Neural cell (in vitro differentiated cells): Measurements from ENCODE around the gene LRMDA. TPM values are rescaled to one million over a fixed set of nuclear protein-coding genes. Genes with fewer than 3 reads are reported as not detected.

Experiments used
- H2AFZ ChIP-seq: fragments of 200-600, 300-800 bp; sonication (generic), shearing (Covaris generic); 2 replicates; pipeline ENCODE4 v1.6.0; 2014; ENCODE audit warnings: low read depth, mild to moderate bottlenecking, antibody characterized with exemption, low read length, moderate library complexity
- H3F3A ChIP-seq: fragments of 200-600 bp; shearing (Covaris generic); 2 replicates; pipeline ENCODE4 v1.6.1; 2016; ENCODE audit warnings: mild to moderate bottlenecking, moderate library complexity, mixed read lengths, antibody characterized with exemption, low read length; ENCODE audit not compliant: insufficient read depth, poor library complexity, severe bottlenecking
- H3K27ac ChIP-seq: fragments of 200-600, 300-800 bp; sonication (generic), shearing (Covaris generic); 2 replicates; pipeline ENCODE4 v1.5.1; 2014; ENCODE audit warnings: mild to moderate bottlenecking, low read length, moderate library complexity
- H3K27me3 ChIP-seq: fragments of 300-800, 200-600 bp; sonication (generic), shearing (Covaris generic); 2 replicates; pipeline ENCODE4 v1.6.0; 2014; ENCODE audit warnings: mild to moderate bottlenecking, low read depth, low read length, moderate library complexity; ENCODE audit not compliant: insufficient read depth
- H3K36me3 ChIP-seq: fragments of 300-800, 200-600 bp; sonication (generic), shearing (Covaris generic); 2 replicates; pipeline ENCODE4 v1.5.1; 2014; ENCODE audit warnings: mild to moderate bottlenecking, antibody characterized with exemption, low read length, moderate library complexity; ENCODE audit not compliant: insufficient read depth
- H3K4me2 ChIP-seq: fragments of 300-800, 200-600 bp; sonication (generic), shearing (Covaris generic); 2 replicates; pipeline ENCODE4 v1.6.0; 2014; ENCODE audit warnings: mild to moderate bottlenecking, low read length
- H3K4me3 ChIP-seq: fragments of 300-800, 200-600 bp; sonication (generic), shearing (Covaris generic); 2 replicates; pipeline ENCODE4 v1.5.1; 2014; ENCODE audit warnings: mild to moderate bottlenecking, low read length, moderate library complexity
- H3K79me2 ChIP-seq: fragments of 200-600 bp; shearing (Covaris generic); replicated peaks from 2 replicates; pipeline ENCODE4 v1.6.0; 2014; ENCODE audit warnings: mild to moderate bottlenecking, low read length, moderate library complexity; ENCODE audit not compliant: insufficient read depth
- H3K9ac ChIP-seq: fragments of 300-800, 200-600 bp; sonication (generic), shearing (Covaris generic); 2 replicates; pipeline ENCODE4 v1.6.1; 2016; ENCODE audit warnings: mild to moderate bottlenecking, low read length, mixed read lengths
- H3K9me2 ChIP-seq: fragments of 200-600 bp; shearing (Covaris generic); 2 replicates; pipeline ENCODE4 v1.6.1; 2016; ENCODE audit warnings: mild to moderate bottlenecking, low read length, mixed read lengths; ENCODE audit not compliant: insufficient read depth
- H3K9me3 ChIP-seq: fragments of 200-600, 300-800 bp; sonication (generic), shearing (Covaris generic); 2 replicates; pipeline ENCODE4 v1.6.1; 2016; ENCODE audit warnings: mild to moderate bottlenecking, mixed run types, low read length, moderate library complexity, mixed read lengths
- H4K20me1 ChIP-seq: fragments of 200-600 bp; shearing (Covaris generic); 2 replicates; pipeline ENCODE4 v1.6.1; 2016; ENCODE audit warnings: mild to moderate bottlenecking, mixed run types; ENCODE audit not compliant: insufficient read depth
- EP300 ChIP-seq: fragments of 450-650 bp; conservative IDR thresholded peaks from 2 replicates; pipeline ENCODE4 v1.6.1; 2014; ENCODE audit warnings: antibody characterized with exemption, mild to moderate bottlenecking, moderate library complexity; ENCODE audit not compliant: poor library complexity, severe bottlenecking
- EZH2 ChIP-seq: fragments of 200-600, 300-800 bp; shearing (Covaris generic), sonication (generic); IDR thresholded peaks from 2 replicates; pipeline ENCODE4 v1.6.1; 2014; ENCODE audit warnings: antibody characterized with exemption, low read length, borderline replicate concordance, mild to moderate bottlenecking; ENCODE audit not compliant: insufficient read depth, poor library complexity, severe bottlenecking
- MXI1 ChIP-seq: fragments of 450-650 bp; conservative IDR thresholded peaks from 2 replicates; pipeline ENCODE4 v1.6.1; 2014; ENCODE audit warnings: antibody characterized with exemption, mild to moderate bottlenecking; ENCODE audit not compliant: poor library complexity, severe bottlenecking
- POLR2AphosphoS5 ChIP-seq: IDR thresholded peaks from 2 replicates; pipeline ENCODE4 v1.6.1; 2012
- RAD21 ChIP-seq: fragments of 450-650 bp; conservative IDR thresholded peaks from 2 replicates; pipeline ENCODE4 v1.6.1; 2014; ENCODE audit warnings: antibody characterized with exemption, mild to moderate bottlenecking, moderate library complexity
- SMC3 ChIP-seq: fragments of 450-650 bp; conservative IDR thresholded peaks from 2 replicates; pipeline ENCODE4 v1.6.1; 2014; ENCODE audit warnings: antibody characterized with exemption, mild to moderate bottlenecking, moderate library complexity; ENCODE audit not compliant: poor library complexity
- TAF1 ChIP-seq: IDR thresholded peaks from 2 replicates; pipeline ENCODE4 v1.6.1; 2012; ENCODE audit warnings: low read depth
- polyA plus RNA-seq: library from polyadenylated mRNA; depleted of rRNA; stranded (reverse); fragments of >200 nt; gene quantifications from 2 replicates; pipeline ENCODE4 v1.2.3, GENCODE V29; 2014
- TF ChIP-seq, protein P1 (sequence below): IDR thresholded peaks from 2 replicates; pipeline ENCODE4 v1.6.1; 2012; ENCODE audit warnings: borderline replicate concordance
- TF ChIP-seq, protein P2 (sequence below): fragments of 450-650 bp; IDR thresholded peaks from 2 replicates; pipeline ENCODE4 v1.5.1; 2014; ENCODE audit warnings: antibody characterized with exemption, mild to moderate bottlenecking, moderate library complexity; ENCODE audit not compliant: poor library complexity, severe bottlenecking

The LRMDA gene
- polyA plus RNA-seq, 1 donor from 2014 or later = 5.6 TPM

DNA sequence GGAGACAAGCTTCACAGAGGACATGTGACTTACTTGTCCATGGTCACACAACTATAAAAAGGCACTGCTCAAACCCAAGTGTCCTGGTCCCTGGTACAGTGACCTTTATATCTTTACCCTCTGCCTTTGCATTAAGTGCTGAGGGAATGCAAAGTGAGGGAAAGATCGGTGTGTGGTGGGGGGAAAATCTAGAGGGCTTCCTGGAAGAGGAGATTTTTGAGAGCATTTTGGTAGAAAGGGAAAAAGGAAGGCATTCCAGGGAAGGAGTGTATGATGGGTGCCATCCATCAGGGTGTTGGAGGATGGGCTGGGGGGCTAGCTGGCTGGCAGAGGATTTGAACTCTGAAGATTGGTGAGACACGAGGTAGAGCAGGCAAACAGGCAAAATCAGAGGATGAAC, 39.2 kb upstream of the LRMDA start:
- Histone ChIP-seq H3K9ac (no peak overlapping the region), H3K9me2 (no peaks in the 10 kb centered on the region), H3K27ac (no peak overlapping the region), H3K27me3 (peaks cover 43% of the 10 kb centered on the region), H3K79me2 (peaks cover 49% of the 10 kb centered on the region), H3F3A (no peaks in the 10 kb centered on the region), H3K36me3 (peaks cover 4% of the 10 kb centered on the region), H3K4me2 (no peak overlapping the region), H3K9me3 (no peaks in the 10 kb centered on the region), H4K20me1 (peaks cover 1% of the 10 kb centered on the region), H2AFZ (no peak overlapping the region), H3K4me3 (no peak overlapping the region)
- TF ChIP-seq POLR2AphosphoS5 = no peak
- TF ChIP-seq SMC3 = no peak
- TF ChIP-seq EZH2 = no peak
- no peak for TF ChIP-seq RAD21
- no peak for TF ChIP-seq EP300
- TF ChIP-seq, protein P1, sequence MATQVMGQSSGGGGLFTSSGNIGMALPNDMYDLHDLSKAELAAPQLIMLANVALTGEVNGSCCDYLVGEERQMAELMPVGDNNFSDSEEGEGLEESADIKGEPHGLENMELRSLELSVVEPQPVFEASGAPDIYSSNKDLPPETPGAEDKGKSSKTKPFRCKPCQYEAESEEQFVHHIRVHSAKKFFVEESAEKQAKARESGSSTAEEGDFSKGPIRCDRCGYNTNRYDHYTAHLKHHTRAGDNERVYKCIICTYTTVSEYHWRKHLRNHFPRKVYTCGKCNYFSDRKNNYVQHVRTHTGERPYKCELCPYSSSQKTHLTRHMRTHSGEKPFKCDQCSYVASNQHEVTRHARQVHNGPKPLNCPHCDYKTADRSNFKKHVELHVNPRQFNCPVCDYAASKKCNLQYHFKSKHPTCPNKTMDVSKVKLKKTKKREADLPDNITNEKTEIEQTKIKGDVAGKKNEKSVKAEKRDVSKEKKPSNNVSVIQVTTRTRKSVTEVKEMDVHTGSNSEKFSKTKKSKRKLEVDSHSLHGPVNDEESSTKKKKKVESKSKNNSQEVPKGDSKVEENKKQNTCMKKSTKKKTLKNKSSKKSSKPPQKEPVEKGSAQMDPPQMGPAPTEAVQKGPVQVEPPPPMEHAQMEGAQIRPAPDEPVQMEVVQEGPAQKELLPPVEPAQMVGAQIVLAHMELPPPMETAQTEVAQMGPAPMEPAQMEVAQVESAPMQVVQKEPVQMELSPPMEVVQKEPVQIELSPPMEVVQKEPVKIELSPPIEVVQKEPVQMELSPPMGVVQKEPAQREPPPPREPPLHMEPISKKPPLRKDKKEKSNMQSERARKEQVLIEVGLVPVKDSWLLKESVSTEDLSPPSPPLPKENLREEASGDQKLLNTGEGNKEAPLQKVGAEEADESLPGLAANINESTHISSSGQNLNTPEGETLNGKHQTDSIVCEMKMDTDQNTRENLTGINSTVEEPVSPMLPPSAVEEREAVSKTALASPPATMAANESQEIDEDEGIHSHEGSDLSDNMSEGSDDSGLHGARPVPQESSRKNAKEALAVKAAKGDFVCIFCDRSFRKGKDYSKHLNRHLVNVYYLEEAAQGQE = no peak
- TF ChIP-seq, protein P2, sequence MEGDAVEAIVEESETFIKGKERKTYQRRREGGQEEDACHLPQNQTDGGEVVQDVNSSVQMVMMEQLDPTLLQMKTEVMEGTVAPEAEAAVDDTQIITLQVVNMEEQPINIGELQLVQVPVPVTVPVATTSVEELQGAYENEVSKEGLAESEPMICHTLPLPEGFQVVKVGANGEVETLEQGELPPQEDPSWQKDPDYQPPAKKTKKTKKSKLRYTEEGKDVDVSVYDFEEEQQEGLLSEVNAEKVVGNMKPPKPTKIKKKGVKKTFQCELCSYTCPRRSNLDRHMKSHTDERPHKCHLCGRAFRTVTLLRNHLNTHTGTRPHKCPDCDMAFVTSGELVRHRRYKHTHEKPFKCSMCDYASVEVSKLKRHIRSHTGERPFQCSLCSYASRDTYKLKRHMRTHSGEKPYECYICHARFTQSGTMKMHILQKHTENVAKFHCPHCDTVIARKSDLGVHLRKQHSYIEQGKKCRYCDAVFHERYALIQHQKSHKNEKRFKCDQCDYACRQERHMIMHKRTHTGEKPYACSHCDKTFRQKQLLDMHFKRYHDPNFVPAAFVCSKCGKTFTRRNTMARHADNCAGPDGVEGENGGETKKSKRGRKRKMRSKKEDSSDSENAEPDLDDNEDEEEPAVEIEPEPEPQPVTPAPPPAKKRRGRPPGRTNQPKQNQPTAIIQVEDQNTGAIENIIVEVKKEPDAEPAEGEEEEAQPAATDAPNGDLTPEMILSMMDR = no peak
- no peak for TF ChIP-seq MXI1
- no peak for TF ChIP-seq TAF1

DNA sequence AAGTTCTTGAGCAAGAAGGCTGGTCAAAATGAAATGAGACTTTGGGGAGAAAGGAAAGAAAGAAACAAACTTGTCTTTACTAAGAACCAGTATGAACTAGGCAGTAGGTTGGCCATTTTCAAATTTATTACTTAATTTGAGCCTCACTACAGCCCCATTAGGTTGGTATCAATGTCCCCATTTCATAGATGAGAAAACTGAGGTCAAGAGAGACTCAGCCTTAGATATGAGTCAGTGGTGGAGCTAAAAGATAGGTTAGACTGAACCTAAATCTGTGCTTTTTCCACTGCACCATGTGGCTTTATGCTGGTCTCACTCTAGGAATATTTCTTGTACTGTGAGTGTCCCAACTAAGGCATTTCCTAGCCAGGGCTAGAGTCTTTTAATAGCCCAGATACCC, 38.7 kb upstream of the LRMDA start:
- TF ChIP-seq EP300 (no peak), MXI1 (no peak), RAD21 (no peak), TAF1 (no peak), SMC3 (no peak), EZH2 (no peak), POLR2AphosphoS5 (no peak)
- TF ChIP-seq, protein P1 = no peak
- TF ChIP-seq, protein P2 = no peak
- H3F3A ChIP-seq = no peaks in the 10 kb centered on the region
- no peak overlapping the region for H3K4me2 ChIP-seq
- no peak overlapping the region for H3K4me3 ChIP-seq
- peaks cover 48% of the 10 kb centered on the region for H3K27me3 ChIP-seq
- peaks cover 4% of the 10 kb centered on the region for H3K36me3 ChIP-seq
- H3K9me2 ChIP-seq = no peaks in the 10 kb centered on the region
- H3K9me3 ChIP-seq = no peaks in the 10 kb centered on the region
- no peak overlapping the region for H3K27ac ChIP-seq
- peaks cover 2% of the 10 kb centered on the region for H4K20me1 ChIP-seq
- no peak overlapping the region for H3K9ac ChIP-seq
- peaks cover 54% of the 10 kb centered on the region for H3K79me2 ChIP-seq
- H2AFZ ChIP-seq = no peak overlapping the region
